GM21381 (cell line): ENCODE data around the gene OR11G2.
"Not testable (repeated sequence)": the region's sequence is repeated elsewhere in the genome, so short reads cannot be mapped to it uniquely, and the experiment has no call there.

Experiments used
- ATAC-seq: cut with Tn5 transposase; IDR thresholded peaks from one replicate; pipeline ENCODE4 v1.9.1; 2021; ENCODE audit warnings: mild to moderate bottlenecking, moderate library complexity; ENCODE audit not compliant: unreplicated experiment

The OR11G2 gene

DNA sequence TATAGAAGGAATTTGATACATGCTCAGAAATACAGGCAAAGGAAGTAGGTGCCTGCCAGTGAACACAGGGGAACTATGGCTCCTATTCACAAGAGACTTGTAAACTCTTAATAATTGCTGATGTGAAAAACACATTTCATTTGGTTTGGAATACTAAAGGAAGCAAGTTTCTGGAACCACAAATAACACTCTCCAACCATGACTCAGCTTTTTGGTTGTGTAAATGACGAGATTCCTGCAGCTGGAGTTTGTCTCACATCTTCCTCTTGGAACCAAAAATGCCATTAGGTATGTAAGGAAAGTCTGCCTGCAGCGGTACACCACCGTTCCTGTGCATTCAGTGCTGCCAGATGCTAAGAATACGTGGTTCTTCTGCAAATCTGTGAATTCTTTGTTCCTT is 28.3 kb downstream of the OR11G2 start:
- no peak for ATAC-seq

- ATAC-seq = no peak
Measured at GRCh38 chr14:20223410-20223809, 32.7 kb downstream of the OR11G2 start, which contains the start of gene OR11H6. Gene OR11H6, plus strand, starts transcription at chr14:20223710. Its CDS starts 0 bp downstream, at chr14:20223710.

DNA sequence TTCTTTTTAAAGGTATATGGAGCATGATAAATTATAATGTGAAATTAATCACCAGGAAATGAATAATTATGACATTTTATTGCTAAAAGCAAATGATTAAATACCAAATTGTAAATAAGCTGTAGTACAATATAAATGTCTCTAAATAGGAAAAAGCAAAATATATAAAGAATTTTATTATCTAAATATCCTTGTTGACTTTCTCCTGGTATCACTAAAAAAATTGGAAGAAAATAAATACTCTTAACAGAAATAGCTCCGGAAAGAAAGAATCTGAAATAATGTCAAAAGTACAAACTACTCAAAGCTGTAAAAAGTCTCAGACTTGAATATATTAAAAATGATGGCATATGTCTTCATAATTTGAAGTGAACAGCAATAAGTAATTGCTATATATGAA is 38.0 kb downstream of the OR11G2 start, which contains the start of gene OR11H7:
OR11H7 (plus strand) TSS at position 301 of the 400 bp plus-strand sequence.
- no peak for ATAC-seq

- not testable (repeated sequence) for ATAC-seq
Measured at GRCh38 chr14:20235415-20235814, 44.7 kb downstream of the OR11G2 start.

GRCh38 chr14:20247646-20248246 is 57.0 kb downstream of the OR11G2 start:
- ATAC-seq = no peak
